ENCODE measurements around the gene PDK2.

- TF ChIP-seq CTCF (IDR thresholded peaks at IDR 0.05; ENCODE audit: low read length) (no peak), EZH2 (optimal IDR thresholded peaks at IDR 0.05; ENCODE audit: low read depth, low read length) (no peak), EZH2phosphoT487 (IDR thresholded peaks at IDR 0.05; ENCODE audit: low read length) (no peak)
Measured at GRCh38 chr17:50133028-50133768, 38.0 kb downstream of the PDK2 start.
